ENCODE results near the gene ZNF615.
"Not testable (repeated sequence)": the region's sequence is repeated elsewhere in the genome, so short reads cannot be mapped to it uniquely, and the experiment has no call there.

The ZNF615 gene

GRCh38 chr19:51980116-51980736 is 27.8 kb downstream of the ZNF615 start:
- no peak for DNase-seq (ENCODE audit: low read depth in 2 of 2)

GRCh38 chr19:51978882-51979281 is 29.1 kb downstream of the ZNF615 start:
- DNase-seq (ENCODE audit: low read depth in 2 of 2) = no peak

GRCh38 chr19:51977346-51977745 is 30.7 kb downstream of the ZNF615 start:
- no peak for DNase-seq (ENCODE audit: low read depth in 2 of 2)

GRCh38 chr19:51976852-51977251 is 31.2 kb downstream of the ZNF615 start:
- no peak for DNase-seq (ENCODE audit: low read depth in 2 of 2)

GRCh38 chr19:51975787-51976186 is 32.2 kb downstream of the ZNF615 start:
- not testable (repeated sequence) for DNase-seq (ENCODE audit: low read depth in 2 of 2)

GRCh38 chr19:51971624-51972023 is 36.4 kb downstream of the ZNF615 start:
- no peak for DNase-seq (ENCODE audit: low read depth in 2 of 2)

- no peak for DNase-seq (ENCODE audit: low read depth in 2 of 2)
Measured at GRCh38 chr19:51970718-51971117, 37.3 kb downstream of the ZNF615 start.

- no peak for DNase-seq (ENCODE audit: low read depth in 2 of 2)
Measured at GRCh38 chr19:51965583-51965982, 42.4 kb downstream of the ZNF615 start.

GRCh38 chr19:51960621-51961233 is 47.3 kb downstream of the ZNF615 start:
- DNase-seq (ENCODE audit: low read depth in 2 of 2) = not testable (repeated sequence)

- DNase-seq (ENCODE audit: low read depth in 2 of 2) = no peak
Measured at GRCh38 chr19:51959791-51960190, 48.2 kb downstream of the ZNF615 start.

GRCh38 chr19:51957846-51958245 is 50.2 kb downstream of the ZNF615 start:
- not testable (repeated sequence) for DNase-seq (ENCODE audit: low read depth in 2 of 2)

- no peak for DNase-seq (ENCODE audit: low read depth in 2 of 2)
Measured at GRCh38 chr19:51948975-51949374, 59.0 kb downstream of the ZNF615 start.

- no peak for DNase-seq (ENCODE audit: low read depth in 2 of 2)
Measured at GRCh38 chr19:51946602-51947001, 61.4 kb downstream of the ZNF615 start.

- no peak for DNase-seq (ENCODE audit: low read depth in 2 of 2)
Measured at GRCh38 chr19:51944798-51945552, 63.0 kb downstream of the ZNF615 start.

Measured in stimulated activated CD8-positive, alpha-beta memory T cell treated with anti-CD3 and anti-CD28 coated beads, Interleukin-2, amount 100 ng/mL, for 1 hour (primary cell).